ENCODE results near the gene PWWP2B. TPM values are rescaled to one million over a fixed set of nuclear protein-coding genes. Genes with fewer than 3 reads are reported as not detected.

The PWWP2B gene
- total and polyA plus RNA-seq, 2 experiments from 2014 or later: 2.3 to 12.8 TPM

DNA sequence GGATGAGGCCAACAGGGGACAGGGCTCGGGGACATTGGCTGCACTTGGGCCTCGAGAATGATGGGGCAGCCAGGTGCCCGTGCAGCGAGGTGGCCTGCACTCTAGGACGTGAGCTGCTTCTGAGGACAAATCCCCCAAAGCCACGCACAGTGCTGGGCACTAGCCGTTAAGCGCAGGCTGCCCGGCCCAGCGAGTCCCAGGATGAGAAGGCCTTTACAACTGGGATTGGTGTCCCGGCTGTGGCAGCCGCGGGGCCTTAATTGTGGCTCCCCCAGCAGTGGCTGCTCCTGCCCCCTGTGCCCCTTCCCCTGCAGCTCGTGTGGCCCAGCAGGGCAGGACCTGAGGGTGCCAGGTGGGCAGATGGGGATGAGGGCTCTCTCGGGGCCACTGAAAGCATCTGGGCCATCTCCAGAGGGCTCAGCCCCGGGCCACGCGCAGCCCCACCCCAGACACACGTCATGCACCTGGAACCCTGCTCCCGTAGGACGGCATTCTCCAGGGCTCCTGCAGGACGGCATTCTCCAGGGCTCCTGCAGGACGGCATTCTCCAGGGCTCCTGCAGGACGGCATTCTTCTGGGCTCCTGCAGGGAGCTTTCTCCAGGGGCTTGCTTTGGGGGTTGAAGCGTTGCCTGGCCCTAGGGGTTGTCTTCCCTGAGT lies 6.6 kb downstream of the PWWP2B start:
- ATAC-seq (no peak; the same call in 2 of the 3 replicates), DNase-seq (ENCODE audit: low spot score) (no peak)
- Histone ChIP-seq H3F3A (replicated peaks; ENCODE audit: low read depth) (0 out of 2 replicates have a peak, but pooled peaks cover 6% of the 10 kb centered on the region), H2AFZ (no peak overlapping the region), H3K79me2 (replicated peaks; ENCODE audit: insufficient read depth) (no peaks in the 10 kb centered on the region), H3K4me3 (no peak overlapping the region), H3K36me3 (ENCODE audit: insufficient read depth) (no peaks in the 10 kb centered on the region), H3K27me3 (ENCODE audit: insufficient read depth) (no peaks in the 10 kb centered on the region), H3K4me2 (no peak overlapping the region), H3K9me2 (ENCODE audit: insufficient read depth) (no peaks in the 10 kb centered on the region), H3K27ac (ENCODE audit: low read depth) (no peak overlapping the region), H3K4me1 (ENCODE audit: insufficient read depth) (peaks cover 15% of the 10 kb centered on the region; the same call in 1 of the 2 replicates), H4K20me1 (replicated peaks; ENCODE audit: insufficient read depth) (no peaks in the 10 kb centered on the region)
- Mint-ChIP-seq H3K9me3 (peaks cover 2% of the 10 kb centered on the region; the same call in 1 of the 3 replicates), H3K4me3 (no peak overlapping the region; the same call in 2 of the 3 replicates), H3K36me3 (ENCODE audit: low read depth) (peaks cover 11% of the 10 kb centered on the region), H3K27ac (no peak overlapping the region), H3K4me1 (peaks cover 31% of the 10 kb centered on the region), H3K27me3 (ENCODE audit: insufficient read depth, low read depth, poor library complexity) (peaks cover 10% of the 10 kb centered on the region)
- no peak for TF ChIP-seq EZH2phosphoT487 (IDR thresholded peaks at IDR 0.05; ENCODE audit: unreplicated experiment)
- TF ChIP-seq, protein P1, sequence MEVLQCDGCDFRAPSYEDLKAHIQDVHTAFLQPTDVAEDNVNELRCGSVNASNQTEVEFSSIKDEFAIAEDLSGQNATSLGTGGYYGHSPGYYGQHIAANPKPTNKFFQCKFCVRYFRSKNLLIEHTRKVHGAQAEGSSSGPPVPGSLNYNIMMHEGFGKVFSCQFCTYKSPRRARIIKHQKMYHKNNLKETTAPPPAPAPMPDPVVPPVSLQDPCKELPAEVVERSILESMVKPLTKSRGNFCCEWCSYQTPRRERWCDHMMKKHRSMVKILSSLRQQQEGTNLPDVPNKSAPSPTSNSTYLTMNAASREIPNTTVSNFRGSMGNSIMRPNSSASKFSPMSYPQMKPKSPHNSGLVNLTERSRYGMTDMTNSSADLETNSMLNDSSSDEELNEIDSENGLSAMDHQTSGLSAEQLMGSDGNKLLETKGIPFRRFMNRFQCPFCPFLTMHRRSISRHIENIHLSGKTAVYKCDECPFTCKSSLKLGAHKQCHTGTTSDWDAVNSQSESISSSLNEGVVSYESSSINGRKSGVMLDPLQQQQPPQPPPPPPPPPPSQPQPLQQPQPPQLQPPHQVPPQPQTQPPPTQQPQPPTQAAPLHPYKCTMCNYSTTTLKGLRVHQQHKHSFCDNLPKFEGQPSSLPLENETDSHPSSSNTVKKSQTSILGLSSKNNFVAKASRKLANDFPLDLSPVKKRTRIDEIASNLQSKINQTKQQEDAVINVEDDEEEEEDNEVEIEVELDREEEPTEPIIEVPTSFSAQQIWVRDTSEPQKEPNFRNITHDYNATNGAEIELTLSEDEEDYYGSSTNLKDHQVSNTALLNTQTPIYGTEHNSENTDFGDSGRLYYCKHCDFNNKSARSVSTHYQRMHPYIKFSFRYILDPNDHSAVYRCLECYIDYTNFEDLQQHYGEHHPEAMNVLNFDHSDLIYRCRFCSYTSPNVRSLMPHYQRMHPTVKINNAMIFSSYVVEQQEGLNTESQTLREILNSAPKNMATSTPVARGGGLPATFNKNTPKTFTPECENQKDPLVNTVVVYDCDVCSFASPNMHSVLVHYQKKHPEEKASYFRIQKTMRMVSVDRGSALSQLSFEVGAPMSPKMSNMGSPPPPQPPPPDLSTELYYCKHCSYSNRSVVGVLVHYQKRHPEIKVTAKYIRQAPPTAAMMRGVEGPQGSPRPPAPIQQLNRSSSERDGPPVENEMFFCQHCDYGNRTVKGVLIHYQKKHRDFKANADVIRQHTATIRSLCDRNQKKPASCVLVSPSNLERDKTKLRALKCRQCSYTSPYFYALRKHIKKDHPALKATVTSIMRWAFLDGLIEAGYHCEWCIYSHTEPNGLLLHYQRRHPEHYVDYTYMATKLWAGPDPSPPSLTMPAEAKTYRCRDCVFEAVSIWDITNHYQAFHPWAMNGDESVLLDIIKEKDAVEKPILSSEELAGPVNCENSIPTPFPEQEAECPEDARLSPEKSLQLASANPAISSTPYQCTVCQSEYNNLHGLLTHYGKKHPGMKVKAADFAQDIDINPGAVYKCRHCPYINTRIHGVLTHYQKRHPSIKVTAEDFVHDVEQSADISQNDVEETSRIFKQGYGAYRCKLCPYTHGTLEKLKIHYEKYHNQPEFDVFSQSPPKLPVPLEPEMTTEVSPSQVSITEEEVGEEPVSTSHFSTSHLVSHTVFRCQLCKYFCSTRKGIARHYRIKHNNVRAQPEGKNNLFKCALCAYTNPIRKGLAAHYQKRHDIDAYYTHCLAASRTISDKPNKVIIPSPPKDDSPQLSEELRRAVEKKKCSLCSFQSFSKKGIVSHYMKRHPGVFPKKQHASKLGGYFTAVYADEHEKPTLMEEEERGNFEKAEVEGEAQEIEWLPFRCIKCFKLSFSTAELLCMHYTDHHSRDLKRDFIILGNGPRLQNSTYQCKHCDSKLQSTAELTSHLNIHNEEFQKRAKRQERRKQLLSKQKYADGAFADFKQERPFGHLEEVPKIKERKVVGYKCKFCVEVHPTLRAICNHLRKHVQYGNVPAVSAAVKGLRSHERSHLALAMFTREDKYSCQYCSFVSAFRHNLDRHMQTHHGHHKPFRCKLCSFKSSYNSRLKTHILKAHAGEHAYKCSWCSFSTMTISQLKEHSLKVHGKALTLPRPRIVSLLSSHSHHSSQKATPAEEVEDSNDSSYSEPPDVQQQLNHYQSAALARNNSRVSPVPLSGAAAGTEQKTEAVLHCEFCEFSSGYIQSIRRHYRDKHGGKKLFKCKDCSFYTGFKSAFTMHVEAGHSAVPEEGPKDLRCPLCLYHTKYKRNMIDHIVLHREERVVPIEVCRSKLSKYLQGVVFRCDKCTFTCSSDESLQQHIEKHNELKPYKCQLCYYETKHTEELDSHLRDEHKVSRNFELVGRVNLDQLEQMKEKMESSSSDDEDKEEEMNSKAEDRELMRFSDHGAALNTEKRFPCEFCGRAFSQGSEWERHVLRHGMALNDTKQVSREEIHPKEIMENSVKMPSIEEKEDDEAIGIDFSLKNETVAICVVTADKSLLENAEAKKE (CRISPR knock-in tag; IDR thresholded peaks at IDR 0.05): no peak
- TF ChIP-seq, protein P2, sequence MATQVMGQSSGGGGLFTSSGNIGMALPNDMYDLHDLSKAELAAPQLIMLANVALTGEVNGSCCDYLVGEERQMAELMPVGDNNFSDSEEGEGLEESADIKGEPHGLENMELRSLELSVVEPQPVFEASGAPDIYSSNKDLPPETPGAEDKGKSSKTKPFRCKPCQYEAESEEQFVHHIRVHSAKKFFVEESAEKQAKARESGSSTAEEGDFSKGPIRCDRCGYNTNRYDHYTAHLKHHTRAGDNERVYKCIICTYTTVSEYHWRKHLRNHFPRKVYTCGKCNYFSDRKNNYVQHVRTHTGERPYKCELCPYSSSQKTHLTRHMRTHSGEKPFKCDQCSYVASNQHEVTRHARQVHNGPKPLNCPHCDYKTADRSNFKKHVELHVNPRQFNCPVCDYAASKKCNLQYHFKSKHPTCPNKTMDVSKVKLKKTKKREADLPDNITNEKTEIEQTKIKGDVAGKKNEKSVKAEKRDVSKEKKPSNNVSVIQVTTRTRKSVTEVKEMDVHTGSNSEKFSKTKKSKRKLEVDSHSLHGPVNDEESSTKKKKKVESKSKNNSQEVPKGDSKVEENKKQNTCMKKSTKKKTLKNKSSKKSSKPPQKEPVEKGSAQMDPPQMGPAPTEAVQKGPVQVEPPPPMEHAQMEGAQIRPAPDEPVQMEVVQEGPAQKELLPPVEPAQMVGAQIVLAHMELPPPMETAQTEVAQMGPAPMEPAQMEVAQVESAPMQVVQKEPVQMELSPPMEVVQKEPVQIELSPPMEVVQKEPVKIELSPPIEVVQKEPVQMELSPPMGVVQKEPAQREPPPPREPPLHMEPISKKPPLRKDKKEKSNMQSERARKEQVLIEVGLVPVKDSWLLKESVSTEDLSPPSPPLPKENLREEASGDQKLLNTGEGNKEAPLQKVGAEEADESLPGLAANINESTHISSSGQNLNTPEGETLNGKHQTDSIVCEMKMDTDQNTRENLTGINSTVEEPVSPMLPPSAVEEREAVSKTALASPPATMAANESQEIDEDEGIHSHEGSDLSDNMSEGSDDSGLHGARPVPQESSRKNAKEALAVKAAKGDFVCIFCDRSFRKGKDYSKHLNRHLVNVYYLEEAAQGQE (IDR thresholded peaks at IDR 0.05; ENCODE audit: unreplicated experiment): no peak
- no peak for TF ChIP-seq CREB1 (CRISPR knock-in tag; IDR thresholded peaks at IDR 0.05; ENCODE audit: low read depth)
- TF ChIP-seq, protein P3, sequence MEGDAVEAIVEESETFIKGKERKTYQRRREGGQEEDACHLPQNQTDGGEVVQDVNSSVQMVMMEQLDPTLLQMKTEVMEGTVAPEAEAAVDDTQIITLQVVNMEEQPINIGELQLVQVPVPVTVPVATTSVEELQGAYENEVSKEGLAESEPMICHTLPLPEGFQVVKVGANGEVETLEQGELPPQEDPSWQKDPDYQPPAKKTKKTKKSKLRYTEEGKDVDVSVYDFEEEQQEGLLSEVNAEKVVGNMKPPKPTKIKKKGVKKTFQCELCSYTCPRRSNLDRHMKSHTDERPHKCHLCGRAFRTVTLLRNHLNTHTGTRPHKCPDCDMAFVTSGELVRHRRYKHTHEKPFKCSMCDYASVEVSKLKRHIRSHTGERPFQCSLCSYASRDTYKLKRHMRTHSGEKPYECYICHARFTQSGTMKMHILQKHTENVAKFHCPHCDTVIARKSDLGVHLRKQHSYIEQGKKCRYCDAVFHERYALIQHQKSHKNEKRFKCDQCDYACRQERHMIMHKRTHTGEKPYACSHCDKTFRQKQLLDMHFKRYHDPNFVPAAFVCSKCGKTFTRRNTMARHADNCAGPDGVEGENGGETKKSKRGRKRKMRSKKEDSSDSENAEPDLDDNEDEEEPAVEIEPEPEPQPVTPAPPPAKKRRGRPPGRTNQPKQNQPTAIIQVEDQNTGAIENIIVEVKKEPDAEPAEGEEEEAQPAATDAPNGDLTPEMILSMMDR (conservative IDR thresholded peaks at IDR 0.05; ENCODE audit: low read depth in 2 of 2): no peak
- TF ChIP-seq POLR2AphosphoS5 (IDR thresholded peaks at IDR 0.05; ENCODE audit: low read depth): no peak
- TF ChIP-seq STAT1 (IDR thresholded peaks at IDR 0.05; ENCODE audit: unreplicated experiment): no peak
- TF ChIP-seq JUNB (IDR thresholded peaks at IDR 0.05; ENCODE audit: unreplicated experiment): no peak
- TF ChIP-seq ZNF114 (CRISPR knock-in tag; IDR thresholded peaks at IDR 0.05): no peak
- no peak for TF ChIP-seq NANOG (IDR thresholded peaks at IDR 0.05; ENCODE audit: borderline replicate concordance)
- no peak for TF ChIP-seq EZH2 (IDR thresholded peaks at IDR 0.05; ENCODE audit: low read depth, unreplicated experiment)
- TF ChIP-seq ZNF331 (CRISPR knock-in tag; IDR thresholded peaks at IDR 0.05; ENCODE audit: low read depth): no peak
- TF ChIP-seq, protein P4, sequence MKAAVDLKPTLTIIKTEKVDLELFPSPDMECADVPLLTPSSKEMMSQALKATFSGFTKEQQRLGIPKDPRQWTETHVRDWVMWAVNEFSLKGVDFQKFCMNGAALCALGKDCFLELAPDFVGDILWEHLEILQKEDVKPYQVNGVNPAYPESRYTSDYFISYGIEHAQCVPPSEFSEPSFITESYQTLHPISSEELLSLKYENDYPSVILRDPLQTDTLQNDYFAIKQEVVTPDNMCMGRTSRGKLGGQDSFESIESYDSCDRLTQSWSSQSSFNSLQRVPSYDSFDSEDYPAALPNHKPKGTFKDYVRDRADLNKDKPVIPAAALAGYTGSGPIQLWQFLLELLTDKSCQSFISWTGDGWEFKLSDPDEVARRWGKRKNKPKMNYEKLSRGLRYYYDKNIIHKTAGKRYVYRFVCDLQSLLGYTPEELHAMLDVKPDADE (IDR thresholded peaks at IDR 0.05): no peak
